Central memory CD8-positive, alpha-beta T cell (primary cell): ENCODE data around the gene STXBP6.

ENCODE experiments used
- ATAC-seq: fragments of 150-1000 bp; cut with Tn5 transposase; replicated peaks from 2 replicates; pipeline ENCODE4 v1.10.0; 2022; ENCODE audit warnings: mild to moderate bottlenecking, moderate FRiP score, moderate number of reproducible peaks; ENCODE audit not compliant: poor library complexity, severe bottlenecking; ENCODE audit errors: extremely low read depth
- DNase-seq, 2 donors: peaks; one replicate each; pipeline ENCODE4 v3.0.0; 2021; ENCODE audit warnings: low spot score in 2 of 2
- H3K27ac Mint-ChIP-seq: one replicate; pipeline ENCODE4 v1.8.0; 2022; ENCODE audit warnings: low read depth, mild to moderate bottlenecking, moderate library complexity, mixed read lengths
- H3K27me3 Mint-ChIP-seq: one replicate; pipeline ENCODE4 v1.8.0; 2022; ENCODE audit warnings: mixed read lengths
- H3K36me3 Mint-ChIP-seq: one replicate; pipeline ENCODE4 v1.8.0; 2022; ENCODE audit warnings: mild to moderate bottlenecking, moderate library complexity, mixed read lengths; ENCODE audit not compliant: insufficient read depth
- H3K4me1 Mint-ChIP-seq: one replicate; pipeline ENCODE4 v1.8.0; 2022; ENCODE audit warnings: mixed read lengths
- H3K4me3 Mint-ChIP-seq: one replicate; pipeline ENCODE4 v1.8.0; 2022; ENCODE audit warnings: mild to moderate bottlenecking, moderate library complexity, mixed read lengths
- H3K9me3 Mint-ChIP-seq: one replicate; pipeline ENCODE4 v1.8.0; 2022; ENCODE audit warnings: mixed read lengths

STXBP6 gene

GRCh38 chr14:25074099-25074685 lies 24.2 kb upstream of the STXBP6 start:
- Mint-ChIP-seq H3K27me3 (peaks cover 60% of the 10 kb centered on the region), H3K36me3 (no peaks in the 10 kb centered on the region)
- ATAC-seq, result no peak

GRCh38 chr14:25069879-25070278 lies 19.9 kb upstream of the STXBP6 start:
- no peaks in the 10 kb centered on the region for H3K4me1 Mint-ChIP-seq
- peaks cover 33% of the 10 kb centered on the region for H3K27me3 Mint-ChIP-seq
- H3K27ac Mint-ChIP-seq, result no peak overlapping the region
- H3K4me3 Mint-ChIP-seq, result no peak overlapping the region
- H3K36me3 Mint-ChIP-seq, result no peaks in the 10 kb centered on the region
- DNase-seq (no peak), ATAC-seq (no peak)
- no peaks in the 10 kb centered on the region for H3K9me3 Mint-ChIP-seq

More at GRCh38 chr14:25074099-25074685, 24.2 kb upstream of the STXBP6 start:
- H3K4me3 Mint-ChIP-seq, result no peak overlapping the region
- no peaks in the 10 kb centered on the region for H3K4me1 Mint-ChIP-seq
- no peak overlapping the region for H3K27ac Mint-ChIP-seq
- DNase-seq, result no peak
- no peaks in the 10 kb centered on the region for H3K9me3 Mint-ChIP-seq

- Mint-ChIP-seq H3K36me3 (no peaks in the 10 kb centered on the region), H3K9me3 (no peaks in the 10 kb centered on the region), H3K27ac (no peak overlapping the region), H3K4me1 (no peaks in the 10 kb centered on the region), H3K4me3 (no peak overlapping the region), H3K27me3 (peaks cover 44% of the 10 kb centered on the region)
- ATAC-seq (no peak), DNase-seq (no peak)
Observed at GRCh38 chr14:25067600-25067999, 17.7 kb upstream of the STXBP6 start.

GRCh38 chr14:25062022-25062321 lies 12.0 kb upstream of the STXBP6 start:
- H3K4me1 Mint-ChIP-seq, result no peaks in the 10 kb centered on the region
- H3K9me3 Mint-ChIP-seq, result no peaks in the 10 kb centered on the region
- no peak overlapping the region for H3K4me3 Mint-ChIP-seq
- no peak for ATAC-seq
- DNase-seq, result no peak
- H3K36me3 Mint-ChIP-seq, result no peaks in the 10 kb centered on the region
- peaks cover 62% of the 10 kb centered on the region for H3K27me3 Mint-ChIP-seq
- H3K27ac Mint-ChIP-seq, result no peak overlapping the region

- H3K4me3 Mint-ChIP-seq, result no peak overlapping the region
- no peak for DNase-seq
Observed at GRCh38 chr14:25056688-25057078, 6.7 kb upstream of the STXBP6 start.

GRCh38 chr14:25055992-25056687 lies 6.2 kb upstream of the STXBP6 start:
- Mint-ChIP-seq H3K4me1 (no peaks in the 10 kb centered on the region), H3K9me3 (no peaks in the 10 kb centered on the region), H3K27me3 (peaks cover 85% of the 10 kb centered on the region)

More at GRCh38 chr14:25056688-25057078, 6.7 kb upstream of the STXBP6 start:
- no peaks in the 10 kb centered on the region for H3K36me3 Mint-ChIP-seq
- H3K27ac Mint-ChIP-seq, result no peak overlapping the region
- H3K27me3 Mint-ChIP-seq, result peaks cover 85% of the 10 kb centered on the region
- no peak for ATAC-seq
- no peaks in the 10 kb centered on the region for H3K4me1 Mint-ChIP-seq
- no peaks in the 10 kb centered on the region for H3K9me3 Mint-ChIP-seq

GRCh38 chr14:25055005-25055404 lies 5.1 kb upstream of the STXBP6 start:
- peaks cover 90% of the 10 kb centered on the region for H3K27me3 Mint-ChIP-seq
- DNase-seq (no peak), ATAC-seq (no peak)
- H3K36me3 Mint-ChIP-seq, result no peaks in the 10 kb centered on the region
- no peak overlapping the region for H3K27ac Mint-ChIP-seq
- H3K4me1 Mint-ChIP-seq, result no peaks in the 10 kb centered on the region
- H3K4me3 Mint-ChIP-seq, result no peak overlapping the region
- no peaks in the 10 kb centered on the region for H3K9me3 Mint-ChIP-seq

More at GRCh38 chr14:25055992-25056687, 6.2 kb upstream of the STXBP6 start:
- no peak for DNase-seq
- no peak for ATAC-seq
- no peak overlapping the region for H3K4me3 Mint-ChIP-seq
- no peaks in the 10 kb centered on the region for H3K36me3 Mint-ChIP-seq
- no peak overlapping the region for H3K27ac Mint-ChIP-seq

GRCh38 chr14:25053585-25053984 lies 3.6 kb upstream of the STXBP6 start:
- no peaks in the 10 kb centered on the region for H3K9me3 Mint-ChIP-seq
- H3K27ac Mint-ChIP-seq, result no peak overlapping the region
- peaks cover 85% of the 10 kb centered on the region for H3K27me3 Mint-ChIP-seq
- H3K4me3 Mint-ChIP-seq, result no peak overlapping the region
- H3K4me1 Mint-ChIP-seq, result peaks cover 5% of the 10 kb centered on the region
- DNase-seq (no peak), ATAC-seq (no peak)
- H3K36me3 Mint-ChIP-seq, result no peaks in the 10 kb centered on the region

- no peak for DNase-seq
- H3K27me3 Mint-ChIP-seq, result peaks cover 88% of the 10 kb centered on the region
- H3K36me3 Mint-ChIP-seq, result no peaks in the 10 kb centered on the region
- H3K27ac Mint-ChIP-seq, result no peak overlapping the region
- H3K4me3 Mint-ChIP-seq, result no peak overlapping the region
- no peaks in the 10 kb centered on the region for H3K9me3 Mint-ChIP-seq
- no peak for ATAC-seq
- H3K4me1 Mint-ChIP-seq, result peaks cover 7% of the 10 kb centered on the region
Observed at GRCh38 chr14:25052921-25053320, 3.0 kb upstream of the STXBP6 start.

- no peaks in the 10 kb centered on the region for H3K36me3 Mint-ChIP-seq
- no peaks in the 10 kb centered on the region for H3K9me3 Mint-ChIP-seq
- DNase-seq, result no peak
- no peak overlapping the region for H3K27ac Mint-ChIP-seq
- peaks cover 90% of the 10 kb centered on the region for H3K27me3 Mint-ChIP-seq
- H3K4me1 Mint-ChIP-seq, result peaks cover 7% of the 10 kb centered on the region
- H3K4me3 Mint-ChIP-seq, result no peak overlapping the region
- no peak for ATAC-seq
Observed at GRCh38 chr14:25052385-25052784, 2.4 kb upstream of the STXBP6 start.

- Mint-ChIP-seq H3K27me3 (peaks cover 90% of the 10 kb centered on the region), H3K4me3 (peak overlapping the region; percentile 60)
Observed at GRCh38 chr14:25050269-25051150, 563 bp upstream of the STXBP6 start.

GRCh38 chr14:25049093-25049567 lies 817 bp downstream of the STXBP6 start:
- Mint-ChIP-seq H3K4me1 (peaks cover 7% of the 10 kb centered on the region), H3K36me3 (no peaks in the 10 kb centered on the region), H3K27me3 (peaks cover 83% of the 10 kb centered on the region), H3K9me3 (no peaks in the 10 kb centered on the region), H3K4me3 (peak overlapping the region; percentile 69), H3K27ac (no peak overlapping the region)
- DNase-seq (no peak), ATAC-seq (no peak)

More at GRCh38 chr14:25050269-25051150, 563 bp upstream of the STXBP6 start:
- Mint-ChIP-seq H3K27ac (no peak overlapping the region), H3K4me1 (peaks cover 7% of the 10 kb centered on the region), H3K36me3 (no peaks in the 10 kb centered on the region), H3K9me3 (no peaks in the 10 kb centered on the region)
- DNase-seq, result no peak
- ATAC-seq, result no peak
